ENCODE measurements around the gene ZNF106.

DNA sequence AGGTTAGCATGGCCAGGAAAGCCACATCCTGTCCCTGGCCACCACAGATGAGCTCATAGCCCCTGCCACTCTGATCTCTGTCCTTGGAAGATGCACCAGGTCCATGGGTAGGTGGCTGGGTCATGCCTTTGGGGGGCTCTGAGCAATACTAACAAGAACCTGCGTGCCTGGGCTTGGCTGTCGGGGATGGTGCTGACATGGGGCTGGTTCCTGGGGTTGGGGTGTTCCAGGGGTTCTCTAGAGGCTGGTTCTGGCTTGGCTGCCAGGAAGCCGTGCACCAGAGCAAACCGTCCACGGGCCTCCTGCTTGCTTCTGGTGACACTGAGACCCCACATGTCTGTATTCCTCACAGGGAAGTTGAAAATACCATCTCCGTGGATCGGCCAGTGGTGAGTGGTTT, 87.6 kb downstream of the ZNF106 start:
- TF ChIP-seq, protein P1, sequence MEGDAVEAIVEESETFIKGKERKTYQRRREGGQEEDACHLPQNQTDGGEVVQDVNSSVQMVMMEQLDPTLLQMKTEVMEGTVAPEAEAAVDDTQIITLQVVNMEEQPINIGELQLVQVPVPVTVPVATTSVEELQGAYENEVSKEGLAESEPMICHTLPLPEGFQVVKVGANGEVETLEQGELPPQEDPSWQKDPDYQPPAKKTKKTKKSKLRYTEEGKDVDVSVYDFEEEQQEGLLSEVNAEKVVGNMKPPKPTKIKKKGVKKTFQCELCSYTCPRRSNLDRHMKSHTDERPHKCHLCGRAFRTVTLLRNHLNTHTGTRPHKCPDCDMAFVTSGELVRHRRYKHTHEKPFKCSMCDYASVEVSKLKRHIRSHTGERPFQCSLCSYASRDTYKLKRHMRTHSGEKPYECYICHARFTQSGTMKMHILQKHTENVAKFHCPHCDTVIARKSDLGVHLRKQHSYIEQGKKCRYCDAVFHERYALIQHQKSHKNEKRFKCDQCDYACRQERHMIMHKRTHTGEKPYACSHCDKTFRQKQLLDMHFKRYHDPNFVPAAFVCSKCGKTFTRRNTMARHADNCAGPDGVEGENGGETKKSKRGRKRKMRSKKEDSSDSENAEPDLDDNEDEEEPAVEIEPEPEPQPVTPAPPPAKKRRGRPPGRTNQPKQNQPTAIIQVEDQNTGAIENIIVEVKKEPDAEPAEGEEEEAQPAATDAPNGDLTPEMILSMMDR (IDR thresholded peaks at IDR 0.05; ENCODE audit: insufficient read depth, low read depth, low read length): no peak
- no peak for TF ChIP-seq EZH2 (IDR thresholded peaks at IDR 0.05; ENCODE audit: insufficient read depth, low read length)
